NK-92 (cell line): ENCODE data around the gene TTC9C.
"Not testable (repeated sequence)": the region's sequence is repeated elsewhere in the genome, so short reads cannot be mapped to it uniquely, and the experiment has no call there.

Source experiments
- DNase-seq: peaks from one replicate; lab custom pipeline; 2025; ENCODE audit not compliant: unreplicated experiment; lab: John Stamatoyannopoulos, UW

Gene TTC9C

GRCh38 chr11:62749931-62750330 lies 21.6 kb downstream of the TTC9C start:
- DNase-seq: not testable (repeated sequence)

- no peak for DNase-seq
Measured at GRCh38 chr11:62752177-62752785, 24.0 kb downstream of the TTC9C start.

GRCh38 chr11:62752994-62753735 lies 24.9 kb downstream of the TTC9C start:
- DNase-seq: no peak

- DNase-seq: peak; percentile 82
Measured at GRCh38 chr11:62753736-62754603, 25.7 kb downstream of the TTC9C start, which contains the start of gene ZBTB3. ZBTB3 (minus strand) TSS chr11:62754160; CDS start chr11:62753664, 496 bp downstream.

GRCh38 chr11:62755086-62755615 lies 26.9 kb downstream of the TTC9C start:
- DNase-seq: no peak

GRCh38 chr11:62757846-62758788 lies 29.8 kb downstream of the TTC9C start:
- DNase-seq: no peak

- not testable (repeated sequence) for DNase-seq
Measured at GRCh38 chr11:62760867-62761227, 32.6 kb downstream of the TTC9C start.

- no peak for DNase-seq
Measured at GRCh38 chr11:62770778-62771143, 42.5 kb downstream of the TTC9C start.

- no peak for DNase-seq
Measured at GRCh38 chr11:62771144-62772021, 43.1 kb downstream of the TTC9C start, which contains the start of gene TAF6L. TAF6L (plus strand) TSS chr11:62771396; CDS start chr11:62775784, 4,388 bp downstream.

GRCh38 chr11:62774407-62774806 lies 46.1 kb downstream of the TTC9C start:
- no peak for DNase-seq

- DNase-seq: no peak
Measured at GRCh38 chr11:62775646-62776045, 47.4 kb downstream of the TTC9C start.

GRCh38 chr11:62777389-62777788 lies 49.1 kb downstream of the TTC9C start:
- no peak for DNase-seq

GRCh38 chr11:62778441-62778840 lies 50.2 kb downstream of the TTC9C start:
- no peak for DNase-seq

- no peak for DNase-seq
Measured at GRCh38 chr11:62782753-62783152, 54.5 kb downstream of the TTC9C start.

- no peak for DNase-seq
Measured at GRCh38 chr11:62786318-62787004, 58.2 kb downstream of the TTC9C start.

GRCh38 chr11:62787005-62787759 lies 58.9 kb downstream of the TTC9C start, which contains the start of gene TMEM179B:
TMEM179B (plus strand) TSS chr11:62787402; CDS start chr11:62787432, 30 bp downstream.
- DNase-seq: peak; percentile 85
